Ascending aorta (tissue), 2 donors: Measurements from ENCODE around the gene COLQ. TPM values are rescaled to one million over a fixed set of nuclear protein-coding genes. Genes with fewer than 3 reads are reported as not detected.
"Not testable (repeated sequence)": the region's sequence is repeated elsewhere in the genome, so short reads cannot be mapped to it uniquely, and the experiment has no call there.

Experiments
- DNase-seq, 2 donors: peaks; one replicate each; pipeline ENCODE4 v3.0.0-alpha.2; 2019; ENCODE audit warnings: low spot score in 2 of 2
- H3K27ac ChIP-seq, 2 donors: fragments of 200-600 bp; sonication (generic); one replicate each; pipeline ENCODE4 v1.5.1; 2016 to 2017; ENCODE audit warnings: mild to moderate bottlenecking in 1 of 2
- H3K27me3 ChIP-seq: fragments of 200-600 bp; sonication (generic); one replicate; pipeline ENCODE4 v1.5.1; 2017
- H3K36me3 ChIP-seq, 2 donors: fragments of 200-600 bp; sonication (generic); one replicate each; pipeline ENCODE4 v1.5.1; 2016
- H3K4me1 ChIP-seq, 2 donors: fragments of 200-600 bp; sonication (generic); one replicate each; pipeline ENCODE4 v1.5.1; 2016 to 2017; ENCODE audit warnings: mild to moderate bottlenecking in 1 of 2
- H3K4me3 ChIP-seq, 2 donors: fragments of 200-600 bp; sonication (generic); one replicate each; pipeline ENCODE4 v1.5.1; 2016 to 2017; ENCODE audit warnings: mild to moderate bottlenecking in 1 of 2
- H3K9me3 ChIP-seq, 2 donors: fragments of 200-600 bp; sonication (generic); one replicate each; pipeline ENCODE4 v1.5.1; 2016
- intact Hi-C: fragments of 100-400 bp; cut with DNase I; formaldehyde crosslinking; loops from one replicate; pipeline ENCODE4 v1.15.1; 2023
- total RNA-seq: library from RNA; depleted of rRNA; stranded (reverse); fragments of >200 nt; gene quantifications from one replicate; pipeline ENCODE4 v1.1.0, GENCODE V29; 2016
- TF ChIP-seq, protein P1 (sequence below), 3 experiments: fragments of 200-600 bp in 2 of 3; fragments of 450-650 bp in 1 of 3; sonication (generic) in 2 of 3; IDR thresholded peaks; one replicate each; pipeline ENCODE4 v1.5.1; 2016 to 2019; ENCODE audit warnings: antibody characterized with exemption in 3 of 3, mild to moderate bottlenecking in 1 of 3, moderate library complexity in 1 of 3

COLQ gene
- total RNA-seq, 1 donor from 2014 or later: 4.6 TPM

GRCh38 chr3:15462451-15462850 lies 59.1 kb downstream of the COLQ start:
- H3K27me3 ChIP-seq: no peaks in the 10 kb centered on the region
- intact Hi-C loops: no loop called here
- peaks cover 0 to under 1% of the 10 kb centered on the region in 2 donors for H3K4me1 ChIP-seq
- H3K27ac ChIP-seq: no peak overlapping the region
- H3K9me3 ChIP-seq: no peaks in the 10 kb centered on the region
- no peak for DNase-seq
- H3K36me3 ChIP-seq: no peaks in the 10 kb centered on the region
- TF ChIP-seq, protein P1, sequence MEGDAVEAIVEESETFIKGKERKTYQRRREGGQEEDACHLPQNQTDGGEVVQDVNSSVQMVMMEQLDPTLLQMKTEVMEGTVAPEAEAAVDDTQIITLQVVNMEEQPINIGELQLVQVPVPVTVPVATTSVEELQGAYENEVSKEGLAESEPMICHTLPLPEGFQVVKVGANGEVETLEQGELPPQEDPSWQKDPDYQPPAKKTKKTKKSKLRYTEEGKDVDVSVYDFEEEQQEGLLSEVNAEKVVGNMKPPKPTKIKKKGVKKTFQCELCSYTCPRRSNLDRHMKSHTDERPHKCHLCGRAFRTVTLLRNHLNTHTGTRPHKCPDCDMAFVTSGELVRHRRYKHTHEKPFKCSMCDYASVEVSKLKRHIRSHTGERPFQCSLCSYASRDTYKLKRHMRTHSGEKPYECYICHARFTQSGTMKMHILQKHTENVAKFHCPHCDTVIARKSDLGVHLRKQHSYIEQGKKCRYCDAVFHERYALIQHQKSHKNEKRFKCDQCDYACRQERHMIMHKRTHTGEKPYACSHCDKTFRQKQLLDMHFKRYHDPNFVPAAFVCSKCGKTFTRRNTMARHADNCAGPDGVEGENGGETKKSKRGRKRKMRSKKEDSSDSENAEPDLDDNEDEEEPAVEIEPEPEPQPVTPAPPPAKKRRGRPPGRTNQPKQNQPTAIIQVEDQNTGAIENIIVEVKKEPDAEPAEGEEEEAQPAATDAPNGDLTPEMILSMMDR (IDR thresholded peaks at IDR 0.05): no peak
- no peak overlapping the region for H3K4me3 ChIP-seq

GRCh38 chr3:15460891-15461531 lies 60.5 kb downstream of the COLQ start:
- TF ChIP-seq, protein P1 (IDR thresholded peaks at IDR 0.05): no peak
- H3K27me3 ChIP-seq: no peaks in the 10 kb centered on the region
- H3K9me3 ChIP-seq: no peaks in the 10 kb centered on the region
- no peaks in the 10 kb centered on the region for H3K36me3 ChIP-seq
- intact Hi-C loops: no loop called here
- H3K4me1 ChIP-seq: no peaks in the 10 kb centered on the region
- H3K4me3 ChIP-seq: no peak overlapping the region
- H3K27ac ChIP-seq: no peak overlapping the region
- peak in 1 of 2 donors; percentile 56 for DNase-seq

GRCh38 chr3:15458212-15458780 lies 63.2 kb downstream of the COLQ start:
- Histone ChIP-seq H3K36me3 (peaks cover 0 to 6% of the 10 kb centered on the region in 2 donors), H3K9me3 (no peaks in the 10 kb centered on the region), H3K27me3 (no peaks in the 10 kb centered on the region), H3K4me1 (no peaks in the 10 kb centered on the region), H3K27ac (no peak overlapping the region), H3K4me3 (no peak overlapping the region)
- TF ChIP-seq, protein P1 (IDR thresholded peaks at IDR 0.05): no peak
- DNase-seq: peak in 1 of 2 donors; percentile 38
- intact Hi-C loops: no loop called here

DNA sequence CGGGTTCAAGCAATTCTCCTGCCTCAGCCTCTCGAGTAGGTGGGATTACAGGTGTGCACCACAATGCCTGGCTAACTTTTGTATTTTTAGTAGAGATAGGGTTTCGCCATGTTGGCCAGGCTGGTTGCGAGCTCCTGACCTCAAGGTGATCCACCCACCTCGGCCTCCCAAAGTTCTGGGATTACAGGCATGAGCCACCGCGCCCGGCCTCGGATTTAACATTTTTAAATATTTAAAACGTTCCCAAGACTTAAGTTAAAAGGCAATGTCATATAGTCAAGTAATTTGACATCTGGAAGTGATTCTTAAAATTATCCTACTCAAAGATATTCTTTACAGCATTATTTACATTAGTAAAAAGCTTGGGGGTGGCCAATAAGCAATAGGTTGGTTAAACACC lies 64.6 kb downstream of the COLQ start:
- H3K27me3 ChIP-seq, H3K9me3 ChIP-seq, H3K4me1 ChIP-seq, H3K27ac ChIP-seq, H3K4me3 ChIP-seq, intact Hi-C loops, DNase-seq: not testable (repeated sequence)
- H3K36me3 ChIP-seq: peaks cover 0 to 11% of the 10 kb centered on the region in 2 donors

GRCh38 chr3:15456321-15456720 lies 65.2 kb downstream of the COLQ start:
- TF ChIP-seq, protein P1 (IDR thresholded peaks at IDR 0.05): no peak
- no peak for DNase-seq
- peaks cover 0 to 11% of the 10 kb centered on the region in 2 donors for H3K36me3 ChIP-seq
- no peaks in the 10 kb centered on the region for H3K4me1 ChIP-seq
- H3K27me3 ChIP-seq: no peaks in the 10 kb centered on the region
- intact Hi-C loops: no loop called here
- no peak overlapping the region for H3K27ac ChIP-seq
- no peak overlapping the region for H3K4me3 ChIP-seq
- H3K9me3 ChIP-seq: no peaks in the 10 kb centered on the region

- DNase-seq: no peak
- TF ChIP-seq, protein P1 (IDR thresholded peaks at IDR 0.05): no peak
- peaks cover 0 to 11% of the 10 kb centered on the region in 2 donors for H3K36me3 ChIP-seq
Measured at GRCh38 chr3:15455756-15456155, 65.8 kb downstream of the COLQ start.

More at GRCh38 chr3:15455756-15456155, 65.8 kb downstream of the COLQ start:
- Histone ChIP-seq H3K4me1 (no peaks in the 10 kb centered on the region), H3K27ac (no peak overlapping the region), H3K27me3 (no peaks in the 10 kb centered on the region), H3K4me3 (no peak overlapping the region), H3K9me3 (no peaks in the 10 kb centered on the region)
- intact Hi-C loops: no loop called here
